Activated CD4-positive, alpha-beta T cell treated with anti-CD3 and anti-CD28 coated beads, Interleukin-2, amount 50 U/mL, for 24 hours (primary cell): ENCODE measurements around the gene PCTP.

Source experiments
- DNase-seq, 2 donors: peaks; one replicate each; pipeline ENCODE4 v3.0.0-alpha.2; 2020; ENCODE audit warnings: low read depth in 1 of 2, low spot score in 1 of 2

Gene PCTP

DNA sequence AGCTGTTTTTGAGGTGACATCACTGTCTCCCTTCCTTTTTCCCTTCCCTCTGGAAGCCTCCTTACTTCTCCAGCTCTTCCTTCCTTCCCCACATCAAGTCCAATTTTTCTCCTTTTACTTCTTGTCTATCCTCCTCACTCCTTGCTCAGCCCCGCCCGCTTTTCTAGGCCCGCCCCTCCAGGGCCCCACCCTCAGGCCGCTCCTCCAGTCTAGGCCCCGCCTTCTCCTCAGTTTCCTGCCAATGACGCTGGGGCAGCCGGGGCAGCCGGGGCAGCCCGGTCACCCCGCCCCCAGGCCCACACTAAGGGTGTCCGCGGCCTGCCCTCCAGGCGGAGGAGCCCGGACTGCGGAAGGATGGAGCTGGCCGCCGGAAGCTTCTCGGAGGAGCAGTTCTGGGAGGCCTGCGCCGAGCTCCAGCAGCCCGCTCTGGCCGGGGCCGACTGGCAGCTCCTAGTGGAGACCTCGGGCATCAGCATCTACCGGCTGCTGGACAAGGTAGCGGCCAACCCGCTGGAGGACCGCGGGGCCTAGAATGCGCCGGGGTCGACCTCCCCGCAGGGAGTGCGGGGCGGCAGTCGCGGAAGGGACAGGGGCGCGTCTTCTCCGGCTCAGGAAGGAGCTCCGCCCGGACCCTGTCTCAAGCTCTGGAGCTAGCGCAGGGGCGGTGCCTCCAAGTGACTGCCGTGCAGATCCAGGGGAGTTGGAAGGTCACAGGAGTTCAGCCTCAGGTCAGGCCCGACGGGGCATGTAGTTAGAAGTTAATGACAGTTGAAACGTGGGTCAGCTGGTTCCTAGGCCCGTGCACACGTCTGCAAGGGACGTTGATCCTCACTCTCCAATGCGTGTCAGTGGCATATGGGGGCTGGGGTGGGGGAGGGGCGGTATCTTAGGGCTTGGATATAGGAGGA is at the start of gene PCTP:
Gene PCTP (plus strand): TSS at position 302 of the 908 bp plus-strand sequence. CDS start 53 bp downstream, at position 355.
- DNase-seq: peak; percentile 62 to 81

DNA sequence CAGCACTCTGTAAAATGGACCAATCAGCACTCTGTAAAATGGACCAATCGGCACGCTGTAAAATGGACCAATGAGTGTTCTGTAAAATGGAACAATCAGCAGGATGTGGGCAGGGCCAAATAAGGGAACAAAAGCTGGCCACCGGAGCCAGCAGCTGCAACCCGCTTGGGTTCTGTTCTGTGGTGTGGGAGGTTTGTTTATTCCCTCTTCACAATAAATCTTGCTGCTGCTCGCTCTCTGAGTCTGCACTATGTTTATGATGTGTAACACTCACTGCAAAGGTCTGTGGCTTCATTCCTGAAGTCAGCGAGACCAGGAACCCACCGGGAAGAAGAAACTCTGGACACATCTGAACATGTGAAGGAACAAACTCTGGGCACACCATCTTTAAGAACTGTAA is 48.7 kb upstream of the PCTP start:
- DNase-seq: no peak

DNA sequence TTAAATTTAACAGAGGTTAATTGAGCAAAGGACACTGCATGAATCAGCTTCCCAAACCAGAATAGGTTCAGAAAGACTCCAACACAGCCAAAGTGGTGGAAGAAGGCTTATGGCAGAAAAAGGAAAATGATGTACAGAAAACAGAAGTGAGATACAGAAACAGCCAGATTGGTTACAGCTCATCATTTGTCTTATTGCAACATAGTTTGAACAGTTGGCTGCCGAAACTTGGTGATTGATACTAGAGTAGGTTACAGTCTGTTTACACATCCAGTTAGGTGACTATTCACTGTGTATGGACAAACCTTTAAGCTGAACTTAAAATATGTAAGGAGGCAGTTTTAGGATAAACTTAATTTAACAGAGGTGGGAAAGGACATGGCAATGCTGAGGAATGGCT is 46.5 kb upstream of the PCTP start:
- no peak for DNase-seq

DNA sequence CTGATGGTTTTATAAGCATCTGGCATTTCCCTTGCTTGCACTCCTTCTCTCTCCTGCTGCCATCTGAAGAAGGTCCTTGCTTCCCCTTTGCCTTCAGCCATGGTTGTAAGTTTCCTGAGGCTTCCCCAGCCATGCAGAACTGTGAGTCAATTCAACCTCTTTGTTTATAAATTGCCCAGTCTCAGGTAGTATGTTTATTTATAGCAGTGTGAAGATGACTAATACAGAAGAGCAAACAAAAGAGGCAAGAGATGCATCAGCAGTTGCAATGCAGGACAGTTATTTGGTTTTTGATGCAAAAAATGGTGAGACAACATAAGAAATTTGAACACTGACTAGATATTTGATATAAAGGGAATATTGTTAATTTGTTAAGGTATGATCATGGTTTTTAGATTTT is 45.0 kb upstream of the PCTP start:
- DNase-seq: no peak

DNA sequence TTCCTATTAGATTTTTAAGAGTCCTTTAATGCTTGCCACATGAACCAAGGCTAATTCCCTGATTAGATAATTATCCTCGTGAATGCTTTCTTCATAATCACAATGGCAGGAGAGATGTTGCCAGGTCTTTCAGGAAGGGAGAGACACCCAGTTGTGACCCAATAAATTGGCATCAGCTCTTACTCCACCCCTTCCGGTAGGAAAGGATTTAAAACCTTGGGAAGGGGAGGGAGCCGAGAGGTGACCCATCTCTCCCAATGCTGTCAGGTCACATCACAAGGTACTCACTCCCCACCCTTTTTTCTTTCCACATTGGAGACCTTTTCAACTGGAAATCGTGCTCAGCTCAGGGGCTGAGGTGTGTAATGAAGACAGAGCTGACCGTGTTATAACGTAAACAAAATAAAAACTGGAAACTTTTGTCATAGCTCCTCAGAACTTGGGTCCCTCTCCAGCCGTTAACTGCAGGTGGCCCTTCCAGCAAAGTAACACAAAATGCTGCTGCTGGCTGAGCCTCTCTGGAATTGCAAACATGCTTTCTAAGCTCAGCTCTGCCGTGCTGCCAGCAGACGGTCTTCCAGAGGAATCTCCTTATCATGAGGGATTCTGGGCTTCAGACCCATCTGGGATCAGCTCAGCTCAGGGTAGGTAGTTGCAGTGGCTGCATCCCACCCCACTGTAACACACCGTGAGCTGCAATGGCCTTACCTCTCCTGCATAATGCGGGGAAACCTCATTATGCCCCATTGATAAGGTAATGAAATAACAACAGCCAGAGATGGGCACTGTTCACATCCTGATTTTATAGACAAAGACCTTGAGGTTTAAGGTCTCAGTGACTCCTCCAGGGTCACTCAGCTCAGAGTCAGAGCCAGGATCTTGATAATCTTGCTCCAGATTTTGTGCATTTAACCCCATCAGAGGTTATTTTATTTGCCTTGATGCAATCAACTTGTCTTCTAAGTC is 43.8 kb upstream of the PCTP start:
- DNase-seq: no peak

DNA sequence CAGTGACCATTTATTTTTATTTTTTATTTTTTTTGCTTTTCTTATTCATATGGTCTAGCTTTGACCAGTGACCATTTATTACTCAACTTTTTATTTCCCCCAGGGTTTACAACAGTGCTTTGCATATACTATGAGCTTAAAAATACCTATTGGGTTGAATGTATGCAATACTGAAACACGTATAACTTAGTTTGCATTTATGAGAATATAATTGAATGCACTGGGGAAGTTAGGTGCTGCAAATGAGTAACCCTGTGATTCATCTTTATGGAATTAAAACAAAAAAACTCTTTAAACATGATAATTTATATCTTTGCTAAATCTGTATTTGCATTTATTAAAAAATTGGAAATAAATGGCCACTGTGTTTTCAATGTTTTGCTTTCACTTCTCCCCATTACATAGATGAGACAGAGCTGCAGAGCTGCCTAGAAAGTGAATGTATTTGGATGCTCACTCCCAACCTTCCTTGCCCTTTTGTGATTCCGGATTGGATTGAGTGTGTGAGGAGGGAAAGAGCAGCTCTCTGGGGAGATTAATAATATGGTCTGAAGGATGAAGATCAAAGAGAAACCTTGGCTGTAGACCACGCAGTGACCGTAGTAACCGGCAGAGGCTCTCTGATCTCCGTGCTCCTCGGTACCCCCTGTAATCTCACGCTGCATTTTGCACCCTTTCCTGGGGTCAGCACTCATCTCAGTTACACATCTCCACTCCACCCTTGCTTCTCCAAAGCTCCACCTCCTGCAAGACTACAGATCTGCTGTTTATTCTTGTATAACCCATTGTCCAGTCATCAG is 42.5 kb upstream of the PCTP start:
- no peak for DNase-seq

DNA sequence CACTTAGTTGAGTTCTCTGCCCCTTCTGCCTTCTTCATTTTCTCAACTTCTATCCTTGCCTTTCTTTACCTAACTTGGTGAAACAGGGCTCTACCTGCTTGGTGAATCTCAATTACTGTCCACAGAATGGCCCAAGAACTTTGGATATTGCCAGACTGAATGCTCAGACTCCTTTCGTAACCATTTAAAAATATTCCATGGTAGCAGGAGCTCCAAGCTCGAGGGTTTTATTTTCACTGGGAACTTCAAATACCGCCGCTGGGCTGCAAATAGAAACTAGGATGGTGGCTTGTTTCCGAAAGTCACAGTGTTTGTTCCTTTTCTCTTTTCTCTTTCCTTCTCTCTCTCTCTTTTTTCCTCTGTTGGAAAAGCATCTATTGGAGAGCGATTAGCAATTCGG is 41.4 kb upstream of the PCTP start:
- no peak for DNase-seq

DNA sequence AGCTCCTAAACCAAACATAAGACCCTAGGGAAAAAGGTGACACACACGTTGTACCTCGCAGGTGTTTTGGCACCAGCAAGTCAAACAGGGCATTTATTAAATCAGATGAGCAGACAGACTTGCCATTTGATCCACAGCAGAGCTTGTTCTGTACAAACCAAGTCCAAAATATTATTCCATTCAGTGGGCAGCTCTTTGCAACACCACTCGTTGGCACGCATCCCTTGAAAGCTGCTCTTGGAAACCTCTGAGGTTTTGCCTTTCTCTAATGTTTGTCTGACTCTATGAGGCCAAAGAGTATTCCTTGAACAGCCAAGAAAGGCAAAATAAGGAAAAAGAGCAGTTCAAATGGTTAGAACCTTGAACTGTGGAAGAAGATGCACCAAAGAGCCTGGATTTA is 40.9 kb upstream of the PCTP start:
- DNase-seq: no peak

DNA sequence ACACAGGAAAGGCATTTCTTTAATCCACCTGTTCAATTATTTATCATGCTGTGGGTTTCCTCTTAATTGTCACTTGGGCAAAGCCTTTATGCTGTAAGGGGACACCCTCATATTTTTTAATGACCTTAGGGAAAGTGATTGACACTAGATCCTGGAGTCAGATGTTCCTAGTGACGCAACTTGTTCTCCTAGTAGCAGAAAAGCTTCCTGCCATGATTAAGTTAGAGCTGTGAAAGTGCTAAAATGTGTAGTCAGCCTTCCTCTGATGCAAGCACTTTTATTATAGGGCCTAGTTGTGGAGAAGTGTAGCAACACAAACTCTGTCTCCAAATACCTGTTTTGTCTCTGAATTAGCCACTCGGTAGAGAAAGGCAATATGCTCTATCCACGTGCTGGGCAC is 40.4 kb upstream of the PCTP start:
- DNase-seq: no peak

DNA sequence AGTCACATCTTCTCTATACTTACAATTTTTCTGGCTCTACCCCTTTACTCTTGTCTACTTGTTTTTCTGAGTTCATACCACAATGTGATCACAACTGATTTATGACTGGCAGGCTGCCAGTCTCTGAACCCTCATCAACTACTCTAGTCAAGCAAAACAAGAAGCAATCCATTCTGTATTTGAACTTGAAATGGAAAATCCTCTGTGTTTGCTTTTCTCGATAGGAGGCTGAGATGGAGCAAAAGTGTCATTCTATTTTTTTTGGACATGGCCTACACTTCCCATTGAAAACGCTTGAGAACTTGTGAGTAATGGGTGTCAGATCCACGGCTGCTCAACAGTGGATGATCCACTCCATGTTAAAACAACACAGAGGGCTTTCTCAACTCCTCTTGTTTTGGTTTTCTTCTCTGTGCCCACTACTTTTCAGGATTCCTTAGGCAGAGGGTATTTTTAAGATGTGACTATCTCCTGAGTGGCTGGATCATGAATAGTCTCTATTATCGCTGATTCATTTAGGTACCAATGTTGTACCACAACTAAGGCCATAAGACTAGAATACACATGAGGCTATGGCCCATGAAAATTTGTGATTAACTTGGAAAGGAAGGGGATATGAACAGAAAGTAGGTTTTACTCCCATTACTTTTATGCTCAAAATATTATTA is 39.9 kb upstream of the PCTP start:
- DNase-seq: no peak

DNA sequence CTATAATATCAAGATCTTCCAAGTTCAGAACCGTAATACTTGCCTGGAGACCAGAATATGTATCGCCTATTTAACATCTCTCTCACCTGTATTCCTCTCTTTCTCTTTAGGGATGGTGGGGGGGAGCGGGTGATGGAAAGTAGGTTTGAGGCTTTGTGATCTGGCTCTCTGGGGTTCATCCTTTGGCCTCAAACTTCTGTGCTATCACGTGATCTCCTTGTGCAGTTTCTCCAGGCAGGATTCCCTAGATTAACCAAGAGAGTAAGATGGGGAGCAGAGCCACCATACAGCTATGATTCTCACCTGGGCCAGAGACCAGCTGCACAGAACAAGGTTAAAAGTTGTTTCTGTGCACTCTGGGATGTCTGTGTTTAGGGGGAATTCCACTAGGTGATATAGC is 33.4 kb upstream of the PCTP start:
- no peak for DNase-seq

DNA sequence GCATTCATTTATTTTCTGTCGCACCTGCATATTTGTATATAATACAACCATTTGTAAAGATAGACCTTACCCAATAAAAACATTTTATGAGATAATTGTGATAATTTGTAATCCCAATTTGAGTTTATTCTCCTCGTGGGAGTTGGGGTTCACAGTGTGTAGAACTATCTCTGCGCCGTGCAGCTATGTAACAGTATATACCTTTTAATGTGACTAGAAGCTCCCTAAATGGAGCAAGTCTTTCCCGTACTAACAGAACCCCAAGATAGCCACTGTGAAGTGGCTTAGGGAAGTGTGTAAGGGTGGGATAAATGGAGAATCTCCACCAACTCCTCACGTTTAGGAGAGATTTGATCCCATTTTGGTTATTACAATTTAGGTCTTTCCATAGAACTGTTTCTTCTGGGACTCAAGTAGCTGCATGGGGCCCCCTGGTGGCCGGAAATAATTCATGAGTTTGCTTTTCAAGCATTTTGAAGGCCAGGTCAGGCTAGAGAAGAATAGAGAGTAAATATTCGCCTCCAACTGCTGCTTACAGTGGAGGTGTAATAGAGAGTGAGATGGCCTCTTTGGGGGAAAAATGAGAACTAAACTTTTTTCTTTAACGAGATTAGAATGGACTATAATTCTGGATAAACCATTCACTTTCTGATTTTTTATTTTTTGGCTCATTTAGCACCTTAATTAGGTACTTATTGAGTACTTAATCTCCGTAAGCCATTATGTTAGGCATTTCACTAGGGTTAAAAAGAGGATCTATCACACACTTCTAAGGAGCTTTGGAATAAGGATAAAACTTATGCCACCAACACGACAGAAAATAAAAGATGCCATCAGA is 32.7 kb upstream of the PCTP start:
- peak; percentile 39 to 58 for DNase-seq

DNA sequence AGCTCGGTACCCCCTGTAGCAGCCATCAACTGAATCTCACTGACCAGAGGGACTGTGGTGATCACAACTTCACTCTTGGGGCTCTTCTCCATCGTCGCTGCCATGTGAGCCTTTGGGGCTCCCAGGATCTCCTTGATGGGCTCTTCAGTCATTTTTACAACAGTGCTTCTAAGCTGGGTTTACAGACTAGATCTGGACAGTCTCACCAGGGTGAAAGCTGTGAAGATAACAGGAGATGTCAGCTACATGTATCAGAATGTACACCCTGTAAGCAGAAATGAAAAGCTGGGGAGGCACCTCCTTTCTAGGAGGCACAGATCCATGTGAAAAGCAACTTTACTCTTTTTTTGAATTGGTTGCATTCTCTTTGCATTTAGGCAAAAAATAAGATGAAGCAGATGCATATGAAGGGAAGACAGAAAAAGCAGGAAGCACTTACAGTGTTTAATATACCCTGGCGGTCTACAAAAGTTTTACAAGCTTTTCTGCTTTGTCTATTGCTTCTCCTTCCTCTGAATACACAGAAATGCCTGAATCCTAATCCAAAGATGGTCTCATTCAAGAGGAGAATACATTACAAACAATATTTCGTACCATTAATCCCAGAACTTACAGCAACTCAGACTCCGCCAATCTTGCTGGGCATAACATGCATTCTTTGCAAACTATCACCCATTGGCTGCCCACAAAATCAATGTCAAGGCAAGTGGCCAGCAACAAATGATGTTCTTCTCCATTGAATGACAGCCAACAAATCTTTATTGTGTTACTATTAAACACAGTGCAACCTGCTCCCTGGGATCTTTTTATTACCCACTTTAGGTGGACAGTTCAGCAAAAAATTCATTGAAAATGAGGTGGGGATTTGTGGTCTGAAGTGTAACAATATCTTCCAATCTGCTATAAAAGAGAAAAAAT is 29.7 kb upstream of the PCTP start:
- DNase-seq: no peak

DNA sequence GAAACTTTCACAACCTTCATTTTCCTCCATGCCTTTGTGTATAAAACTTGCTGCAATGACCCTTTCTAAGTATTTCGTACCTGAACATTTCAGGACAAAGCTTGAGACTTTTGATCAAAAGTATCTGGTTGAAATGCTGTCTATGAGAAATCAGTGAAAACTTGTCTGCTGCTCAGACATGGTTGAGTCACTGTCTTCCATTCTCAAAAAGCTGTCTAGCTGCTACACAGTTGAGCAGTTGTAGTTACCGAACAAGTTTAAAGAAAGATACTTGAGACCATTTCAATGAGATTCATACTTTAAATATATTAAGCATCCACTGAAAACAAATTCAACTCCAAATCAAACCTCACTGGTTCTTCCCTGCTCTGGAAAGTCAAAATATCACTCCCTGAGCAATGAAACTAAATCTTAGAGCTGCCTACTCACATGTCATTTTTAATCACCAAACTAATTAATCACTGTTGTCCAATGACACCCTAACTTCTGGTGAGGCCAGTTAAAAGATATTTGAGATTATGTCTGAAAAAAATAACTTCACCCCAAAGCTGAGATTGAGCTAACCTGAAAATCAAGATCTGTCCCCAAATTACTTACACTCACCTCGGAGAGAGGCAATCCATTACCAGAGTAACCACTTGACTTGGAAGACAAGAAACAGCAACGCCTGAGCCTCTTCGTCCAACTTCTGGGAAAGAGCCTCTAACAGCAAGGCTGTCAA is 28.7 kb upstream of the PCTP start:
- DNase-seq: no peak

DNA sequence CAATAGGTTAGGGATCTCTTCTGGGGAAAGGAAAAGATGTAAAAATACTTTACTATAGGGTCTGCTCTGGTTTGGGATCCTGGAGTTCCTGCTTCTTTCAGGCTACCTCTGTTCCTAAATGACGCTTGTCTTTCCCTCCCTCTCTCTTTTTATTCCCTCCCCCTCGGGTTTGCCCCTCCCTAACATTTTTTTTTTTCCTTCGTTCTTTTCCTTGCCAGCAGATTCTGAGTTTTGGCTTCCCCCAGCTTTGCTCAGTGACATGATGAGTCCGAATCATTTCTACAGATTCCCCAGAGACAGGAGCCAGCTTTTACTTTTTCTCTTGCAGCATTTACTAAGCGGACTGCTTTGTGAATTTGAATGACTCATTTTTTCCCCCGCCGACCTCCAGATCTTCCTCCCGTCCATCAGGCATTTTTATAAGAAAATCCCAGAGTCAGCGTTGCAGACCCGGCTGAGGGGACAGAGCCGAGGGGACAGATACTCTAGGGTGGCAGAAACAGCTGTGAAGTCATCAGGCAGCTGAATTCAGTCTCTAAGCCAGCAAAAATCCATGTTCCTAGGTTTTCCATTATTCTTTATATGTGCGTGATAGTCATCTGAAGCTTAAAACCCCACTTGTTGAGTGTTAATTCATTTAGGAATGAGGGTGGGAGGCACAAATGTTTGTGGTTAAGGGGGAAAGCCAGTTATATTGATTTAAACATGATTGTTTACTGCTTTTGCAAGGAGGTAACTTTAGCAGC is 27.9 kb upstream of the PCTP start, which contains the start of gene TMEM100:
Gene TMEM100 (minus strand): TSS at position 123 of the 746 bp plus-strand sequence. CDS start 1,794 bp downstream, outside the sequence.
- no peak for DNase-seq

DNA sequence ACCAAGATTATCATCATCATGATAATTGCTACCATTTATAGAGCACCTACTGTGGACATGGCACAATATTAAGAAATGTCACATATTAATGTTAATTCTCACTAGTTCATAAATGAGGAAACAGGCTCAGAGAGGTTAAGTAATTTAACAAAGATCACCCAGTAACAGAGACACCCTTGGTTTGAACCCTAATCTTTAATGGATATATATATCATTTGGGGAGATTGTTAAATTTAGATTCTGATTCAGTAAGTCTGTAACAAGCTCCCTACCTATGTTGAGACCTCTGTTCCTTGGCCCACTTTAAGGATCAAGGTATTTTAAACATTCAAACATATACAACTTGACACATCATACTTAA is 27.4 kb upstream of the PCTP start:
- DNase-seq: no peak

DNA sequence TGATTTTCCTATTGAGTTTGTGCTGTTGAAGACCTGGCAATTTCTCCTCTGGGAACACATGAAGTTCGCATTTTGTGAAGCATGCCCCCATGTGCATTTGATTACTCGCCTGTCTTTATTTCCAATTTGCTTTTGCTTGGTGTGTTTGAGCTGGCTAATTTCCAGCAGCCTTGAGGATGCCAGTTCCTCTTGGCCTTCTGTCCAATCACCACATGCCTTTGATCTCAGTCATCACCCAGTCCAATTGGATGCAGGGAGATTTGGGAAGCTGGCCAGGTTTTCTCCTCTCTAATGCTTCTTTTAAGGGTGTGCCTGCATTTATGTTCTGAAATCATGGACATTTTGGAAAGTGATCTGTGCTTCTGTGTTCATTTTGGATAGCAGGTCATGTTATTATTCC is 24.4 kb upstream of the PCTP start:
- DNase-seq: no peak
